ENCODE data around the gene CCDC181.

Gene CCDC181

GRCh38 chr1:169395955-169396354, 31.3 kb downstream of the CCDC181 start:
- no peak for DNase-seq (ENCODE audit: low spot score)

- no peak for DNase-seq (ENCODE audit: low spot score)
These were observed 34.9 kb downstream of the CCDC181 start for GRCh38 chr1:169392406-169392805.

- no peak for DNase-seq (ENCODE audit: low spot score)
These were observed 37.0 kb downstream of the CCDC181 start for GRCh38 chr1:169390303-169390702.

- no peak for DNase-seq (ENCODE audit: low spot score)
These were observed 39.9 kb downstream of the CCDC181 start for GRCh38 chr1:169387399-169387798.

- DNase-seq (ENCODE audit: low spot score), result no peak
These were observed 43.8 kb downstream of the CCDC181 start for GRCh38 chr1:169383449-169383848.

- DNase-seq (ENCODE audit: low spot score), result no peak
These were observed 46.1 kb downstream of the CCDC181 start for GRCh38 chr1:169381162-169381561.

GRCh38 chr1:169371404-169371803, 55.9 kb downstream of the CCDC181 start:
- no peak for DNase-seq (ENCODE audit: low spot score)

GRCh38 chr1:169368406-169368769, 58.9 kb downstream of the CCDC181 start:
- DNase-seq (ENCODE audit: low spot score), result no peak

- peak; percentile 98 for DNase-seq (ENCODE audit: low spot score)
These were observed 59.4 kb downstream of the CCDC181 start, which contains the start of the genes BLZF1 and NME7 for GRCh38 chr1:169367686-169368405. TSS of gene BLZF1 (plus strand) at chr1:169368195. CDS start at chr1:169369523, 1,328 bp downstream. TSS of gene NME7 (minus strand) at chr1:169367797. CDS start at chr1:169367710, 87 bp downstream.

GRCh38 chr1:169367096-169367685, 60.1 kb downstream of the CCDC181 start:
- no peak for DNase-seq (ENCODE audit: low spot score)

GRCh38 chr1:169364948-169365347, 62.3 kb downstream of the CCDC181 start:
- no peak for DNase-seq (ENCODE audit: low spot score)

GRCh38 chr1:169363046-169363730, 64.1 kb downstream of the CCDC181 start:
- no peak for DNase-seq (ENCODE audit: low spot score)

- DNase-seq (ENCODE audit: low spot score), result no peak
These were observed 66.0 kb downstream of the CCDC181 start for GRCh38 chr1:169361281-169361680.

- no peak for DNase-seq (ENCODE audit: low spot score)
These were observed 66.9 kb downstream of the CCDC181 start for GRCh38 chr1:169360415-169360814.

- peak; percentile 78 for DNase-seq (ENCODE audit: low spot score)
These were observed 78.8 kb downstream of the CCDC181 start for GRCh38 chr1:169348383-169349036.

- no peak for DNase-seq (ENCODE audit: low spot score)
These were observed 79.4 kb downstream of the CCDC181 start for GRCh38 chr1:169347688-169348382.

GRCh38 chr1:169346036-169346589, 81.2 kb downstream of the CCDC181 start:
- no peak for DNase-seq (ENCODE audit: low spot score)

- DNase-seq (ENCODE audit: low spot score), result no peak
These were observed 81.8 kb downstream of the CCDC181 start for GRCh38 chr1:169345511-169345910.
